ENCODE results near the gene SECISBP2.

DNA sequence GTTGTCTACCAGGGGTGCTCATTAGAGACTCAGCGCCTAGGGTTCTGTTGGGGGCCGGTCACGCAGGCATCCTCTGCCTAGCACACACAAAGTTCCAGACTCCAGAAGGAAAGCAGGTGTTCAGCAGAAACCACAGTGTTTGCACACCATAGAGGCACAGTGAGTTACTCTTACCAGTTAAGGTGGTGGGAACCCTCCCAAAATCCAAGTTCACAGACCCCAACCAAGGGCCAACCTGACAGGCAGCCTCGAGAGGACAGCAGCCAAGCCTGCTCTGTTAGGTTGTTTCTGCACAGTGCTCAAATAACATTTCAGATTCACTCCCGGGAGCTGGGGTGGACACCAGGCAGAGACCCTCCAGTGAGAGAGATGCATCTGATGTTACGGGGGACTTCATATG is 36.2 kb downstream of the SECISBP2 start:
- TF ChIP-seq, protein P1, sequence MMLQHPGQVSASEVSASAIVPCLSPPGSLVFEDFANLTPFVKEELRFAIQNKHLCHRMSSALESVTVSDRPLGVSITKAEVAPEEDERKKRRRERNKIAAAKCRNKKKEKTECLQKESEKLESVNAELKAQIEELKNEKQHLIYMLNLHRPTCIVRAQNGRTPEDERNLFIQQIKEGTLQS (IDR thresholded peaks at IDR 0.05): no peak
- TF ChIP-seq, protein P2, sequence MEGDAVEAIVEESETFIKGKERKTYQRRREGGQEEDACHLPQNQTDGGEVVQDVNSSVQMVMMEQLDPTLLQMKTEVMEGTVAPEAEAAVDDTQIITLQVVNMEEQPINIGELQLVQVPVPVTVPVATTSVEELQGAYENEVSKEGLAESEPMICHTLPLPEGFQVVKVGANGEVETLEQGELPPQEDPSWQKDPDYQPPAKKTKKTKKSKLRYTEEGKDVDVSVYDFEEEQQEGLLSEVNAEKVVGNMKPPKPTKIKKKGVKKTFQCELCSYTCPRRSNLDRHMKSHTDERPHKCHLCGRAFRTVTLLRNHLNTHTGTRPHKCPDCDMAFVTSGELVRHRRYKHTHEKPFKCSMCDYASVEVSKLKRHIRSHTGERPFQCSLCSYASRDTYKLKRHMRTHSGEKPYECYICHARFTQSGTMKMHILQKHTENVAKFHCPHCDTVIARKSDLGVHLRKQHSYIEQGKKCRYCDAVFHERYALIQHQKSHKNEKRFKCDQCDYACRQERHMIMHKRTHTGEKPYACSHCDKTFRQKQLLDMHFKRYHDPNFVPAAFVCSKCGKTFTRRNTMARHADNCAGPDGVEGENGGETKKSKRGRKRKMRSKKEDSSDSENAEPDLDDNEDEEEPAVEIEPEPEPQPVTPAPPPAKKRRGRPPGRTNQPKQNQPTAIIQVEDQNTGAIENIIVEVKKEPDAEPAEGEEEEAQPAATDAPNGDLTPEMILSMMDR (IDR thresholded peaks at IDR 0.05; ENCODE audit: low read depth, low read length, missing input control): no peak
- no peak for TF ChIP-seq JUND (IDR thresholded peaks at IDR 0.05)
- no peak for TF ChIP-seq YY1 (IDR thresholded peaks at IDR 0.05)
- TF ChIP-seq, protein P3, sequence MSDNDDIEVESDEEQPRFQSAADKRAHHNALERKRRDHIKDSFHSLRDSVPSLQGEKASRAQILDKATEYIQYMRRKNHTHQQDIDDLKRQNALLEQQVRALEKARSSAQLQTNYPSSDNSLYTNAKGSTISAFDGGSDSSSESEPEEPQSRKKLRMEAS (IDR thresholded peaks at IDR 0.05): no peak
- TF ChIP-seq, protein P4, sequence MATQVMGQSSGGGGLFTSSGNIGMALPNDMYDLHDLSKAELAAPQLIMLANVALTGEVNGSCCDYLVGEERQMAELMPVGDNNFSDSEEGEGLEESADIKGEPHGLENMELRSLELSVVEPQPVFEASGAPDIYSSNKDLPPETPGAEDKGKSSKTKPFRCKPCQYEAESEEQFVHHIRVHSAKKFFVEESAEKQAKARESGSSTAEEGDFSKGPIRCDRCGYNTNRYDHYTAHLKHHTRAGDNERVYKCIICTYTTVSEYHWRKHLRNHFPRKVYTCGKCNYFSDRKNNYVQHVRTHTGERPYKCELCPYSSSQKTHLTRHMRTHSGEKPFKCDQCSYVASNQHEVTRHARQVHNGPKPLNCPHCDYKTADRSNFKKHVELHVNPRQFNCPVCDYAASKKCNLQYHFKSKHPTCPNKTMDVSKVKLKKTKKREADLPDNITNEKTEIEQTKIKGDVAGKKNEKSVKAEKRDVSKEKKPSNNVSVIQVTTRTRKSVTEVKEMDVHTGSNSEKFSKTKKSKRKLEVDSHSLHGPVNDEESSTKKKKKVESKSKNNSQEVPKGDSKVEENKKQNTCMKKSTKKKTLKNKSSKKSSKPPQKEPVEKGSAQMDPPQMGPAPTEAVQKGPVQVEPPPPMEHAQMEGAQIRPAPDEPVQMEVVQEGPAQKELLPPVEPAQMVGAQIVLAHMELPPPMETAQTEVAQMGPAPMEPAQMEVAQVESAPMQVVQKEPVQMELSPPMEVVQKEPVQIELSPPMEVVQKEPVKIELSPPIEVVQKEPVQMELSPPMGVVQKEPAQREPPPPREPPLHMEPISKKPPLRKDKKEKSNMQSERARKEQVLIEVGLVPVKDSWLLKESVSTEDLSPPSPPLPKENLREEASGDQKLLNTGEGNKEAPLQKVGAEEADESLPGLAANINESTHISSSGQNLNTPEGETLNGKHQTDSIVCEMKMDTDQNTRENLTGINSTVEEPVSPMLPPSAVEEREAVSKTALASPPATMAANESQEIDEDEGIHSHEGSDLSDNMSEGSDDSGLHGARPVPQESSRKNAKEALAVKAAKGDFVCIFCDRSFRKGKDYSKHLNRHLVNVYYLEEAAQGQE (IDR thresholded peaks at IDR 0.05): no peak
- TF ChIP-seq SP1 (IDR thresholded peaks at IDR 0.05): no peak
- TF ChIP-seq RAD21 (IDR thresholded peaks at IDR 0.05): no peak
- no peak for TF ChIP-seq FOXA1 (IDR thresholded peaks at IDR 0.05)
- no peak for TF ChIP-seq GABPA (IDR thresholded peaks at IDR 0.05 in 1 of 2, conservative IDR thresholded peaks at IDR 0.05 in 1 of 2)
- TF ChIP-seq EGR1 (IDR thresholded peaks at IDR 0.05; ENCODE audit: low read depth in 2 of 2): no peak
- TF ChIP-seq TAF1 (conservative IDR thresholded peaks at IDR 0.05): no peak
- TF ChIP-seq, protein P5, sequence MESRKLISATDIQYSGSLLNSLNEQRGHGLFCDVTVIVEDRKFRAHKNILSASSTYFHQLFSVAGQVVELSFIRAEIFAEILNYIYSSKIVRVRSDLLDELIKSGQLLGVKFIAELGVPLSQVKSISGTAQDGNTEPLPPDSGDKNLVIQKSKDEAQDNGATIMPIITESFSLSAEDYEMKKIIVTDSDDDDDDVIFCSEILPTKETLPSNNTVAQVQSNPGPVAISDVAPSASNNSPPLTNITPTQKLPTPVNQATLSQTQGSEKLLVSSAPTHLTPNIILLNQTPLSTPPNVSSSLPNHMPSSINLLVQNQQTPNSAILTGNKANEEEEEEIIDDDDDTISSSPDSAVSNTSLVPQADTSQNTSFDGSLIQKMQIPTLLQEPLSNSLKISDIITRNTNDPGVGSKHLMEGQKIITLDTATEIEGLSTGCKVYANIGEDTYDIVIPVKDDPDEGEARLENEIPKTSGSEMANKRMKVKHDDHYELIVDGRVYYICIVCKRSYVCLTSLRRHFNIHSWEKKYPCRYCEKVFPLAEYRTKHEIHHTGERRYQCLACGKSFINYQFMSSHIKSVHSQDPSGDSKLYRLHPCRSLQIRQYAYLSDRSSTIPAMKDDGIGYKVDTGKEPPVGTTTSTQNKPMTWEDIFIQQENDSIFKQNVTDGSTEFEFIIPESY (IDR thresholded peaks at IDR 0.05): no peak
- no peak for TF ChIP-seq HNF4G (IDR thresholded peaks at IDR 0.05)

All from liver (tissue), 3 donors.